K562 (cell line): Measurements from ENCODE around the gene GPS2. TPM values are rescaled to one million over a fixed set of nuclear protein-coding genes. Genes with fewer than 3 reads are reported as not detected.

Experiments used
- CSDE1 ChIP-seq, 2 experiments: fragments of 450-650 bp; IDR thresholded peaks; 2 replicates each; pipeline ENCODE4 v1.6.1; 2016; ENCODE audit warnings: mild to moderate bottlenecking in 1 of 2
- HOXB6 ChIP-seq: fragments of 250-450 bp; sonication (Bioruptor Pico); IDR thresholded peaks from 2 replicates; pipeline ENCODE4 v1.5.1; 2022; ENCODE audit warnings: mild to moderate bottlenecking, borderline replicate concordance
- polyA plus RNA-seq, 8 experiments: library from polyadenylated mRNA; depleted of rRNA in 4 of 8; stranded (reverse) in 5 of 8; unstranded in 3 of 8; fragments of >200 nt; fragmentation: Nextera tagmentation in 2 of 8; fragmentation: Illumina TruSeq in 1 of 8; extraction: Ambion mirVana in 2 of 8; extraction: Trizol in 1 of 8; gene quantifications; 2 replicates each; pipeline versions ENCODE4 v1.2.1 to v1.2.3, GENCODE V29; 2011 to 2014; ENCODE audit warnings: inconsistent platforms in 1 of 8, missing spikeins in 1 of 8
- total RNA-seq, 7 experiments: library from RNA; depleted of rRNA in 6 of 7; stranded (reverse); fragments of >200 nt in 6 of 7; fragmentation: Illumina TruSeq in 2 of 7; extraction: Trizol in 2 of 7; gene quantifications; 2 replicates each; pipeline versions ENCODE4 v1.2.1 to v1.2.3, GENCODE V29; 2011 to 2021; ENCODE audit warnings: low replicate concordance in 1 of 7
- TF ChIP-seq, protein P1 (sequence below): fragments of 450-650 bp; IDR thresholded peaks from 2 replicates; pipeline ENCODE4 v1.6.1; 2016; ENCODE audit warnings: mild to moderate bottlenecking, moderate library complexity
- TF ChIP-seq, protein P2 (sequence below): sonication (generic); formaldehyde crosslinking; IDR thresholded peaks from 2 replicates; pipeline ENCODE4 v1.8.1; 2023; ENCODE audit warnings: mild to moderate bottlenecking, missing genetic modification reagents

GPS2 gene
- total and polyA plus RNA-seq, 9 of the 15 experiments (the other 6 are each of a cell fraction or from before 2014, with no cell fraction given) = 18.3 to 75.7 (median 37.0) TPM

DNA sequence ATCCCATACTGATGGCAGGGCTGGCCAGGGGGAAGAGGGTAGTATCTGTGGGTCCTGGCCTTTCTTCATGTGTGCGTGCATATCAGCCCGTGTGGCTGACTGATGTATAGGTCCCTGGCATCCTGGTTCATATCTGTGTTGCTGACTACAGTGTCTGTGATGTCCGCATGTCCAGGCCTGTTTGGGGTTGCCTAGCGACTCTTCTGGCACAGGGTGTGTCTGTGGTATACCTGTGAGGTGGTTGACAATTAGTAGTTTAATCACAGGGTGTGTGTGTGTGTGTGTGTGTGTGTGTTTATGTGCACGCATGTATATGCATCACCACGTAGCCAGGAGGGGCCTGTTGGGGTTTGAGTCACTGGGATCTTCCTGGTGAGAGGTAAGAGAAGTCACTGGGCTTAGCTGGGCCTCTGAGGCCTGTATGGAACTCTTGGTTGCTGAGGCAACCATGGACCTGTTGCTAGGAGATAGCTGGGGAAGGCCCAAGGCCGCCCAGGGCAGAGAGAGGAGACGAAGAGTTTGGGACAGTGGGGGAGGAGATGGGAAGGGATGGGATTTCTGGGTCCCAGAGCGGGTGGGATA lies 39.2 kb upstream of the GPS2 start (continued):
- TF ChIP-seq, protein P1, sequence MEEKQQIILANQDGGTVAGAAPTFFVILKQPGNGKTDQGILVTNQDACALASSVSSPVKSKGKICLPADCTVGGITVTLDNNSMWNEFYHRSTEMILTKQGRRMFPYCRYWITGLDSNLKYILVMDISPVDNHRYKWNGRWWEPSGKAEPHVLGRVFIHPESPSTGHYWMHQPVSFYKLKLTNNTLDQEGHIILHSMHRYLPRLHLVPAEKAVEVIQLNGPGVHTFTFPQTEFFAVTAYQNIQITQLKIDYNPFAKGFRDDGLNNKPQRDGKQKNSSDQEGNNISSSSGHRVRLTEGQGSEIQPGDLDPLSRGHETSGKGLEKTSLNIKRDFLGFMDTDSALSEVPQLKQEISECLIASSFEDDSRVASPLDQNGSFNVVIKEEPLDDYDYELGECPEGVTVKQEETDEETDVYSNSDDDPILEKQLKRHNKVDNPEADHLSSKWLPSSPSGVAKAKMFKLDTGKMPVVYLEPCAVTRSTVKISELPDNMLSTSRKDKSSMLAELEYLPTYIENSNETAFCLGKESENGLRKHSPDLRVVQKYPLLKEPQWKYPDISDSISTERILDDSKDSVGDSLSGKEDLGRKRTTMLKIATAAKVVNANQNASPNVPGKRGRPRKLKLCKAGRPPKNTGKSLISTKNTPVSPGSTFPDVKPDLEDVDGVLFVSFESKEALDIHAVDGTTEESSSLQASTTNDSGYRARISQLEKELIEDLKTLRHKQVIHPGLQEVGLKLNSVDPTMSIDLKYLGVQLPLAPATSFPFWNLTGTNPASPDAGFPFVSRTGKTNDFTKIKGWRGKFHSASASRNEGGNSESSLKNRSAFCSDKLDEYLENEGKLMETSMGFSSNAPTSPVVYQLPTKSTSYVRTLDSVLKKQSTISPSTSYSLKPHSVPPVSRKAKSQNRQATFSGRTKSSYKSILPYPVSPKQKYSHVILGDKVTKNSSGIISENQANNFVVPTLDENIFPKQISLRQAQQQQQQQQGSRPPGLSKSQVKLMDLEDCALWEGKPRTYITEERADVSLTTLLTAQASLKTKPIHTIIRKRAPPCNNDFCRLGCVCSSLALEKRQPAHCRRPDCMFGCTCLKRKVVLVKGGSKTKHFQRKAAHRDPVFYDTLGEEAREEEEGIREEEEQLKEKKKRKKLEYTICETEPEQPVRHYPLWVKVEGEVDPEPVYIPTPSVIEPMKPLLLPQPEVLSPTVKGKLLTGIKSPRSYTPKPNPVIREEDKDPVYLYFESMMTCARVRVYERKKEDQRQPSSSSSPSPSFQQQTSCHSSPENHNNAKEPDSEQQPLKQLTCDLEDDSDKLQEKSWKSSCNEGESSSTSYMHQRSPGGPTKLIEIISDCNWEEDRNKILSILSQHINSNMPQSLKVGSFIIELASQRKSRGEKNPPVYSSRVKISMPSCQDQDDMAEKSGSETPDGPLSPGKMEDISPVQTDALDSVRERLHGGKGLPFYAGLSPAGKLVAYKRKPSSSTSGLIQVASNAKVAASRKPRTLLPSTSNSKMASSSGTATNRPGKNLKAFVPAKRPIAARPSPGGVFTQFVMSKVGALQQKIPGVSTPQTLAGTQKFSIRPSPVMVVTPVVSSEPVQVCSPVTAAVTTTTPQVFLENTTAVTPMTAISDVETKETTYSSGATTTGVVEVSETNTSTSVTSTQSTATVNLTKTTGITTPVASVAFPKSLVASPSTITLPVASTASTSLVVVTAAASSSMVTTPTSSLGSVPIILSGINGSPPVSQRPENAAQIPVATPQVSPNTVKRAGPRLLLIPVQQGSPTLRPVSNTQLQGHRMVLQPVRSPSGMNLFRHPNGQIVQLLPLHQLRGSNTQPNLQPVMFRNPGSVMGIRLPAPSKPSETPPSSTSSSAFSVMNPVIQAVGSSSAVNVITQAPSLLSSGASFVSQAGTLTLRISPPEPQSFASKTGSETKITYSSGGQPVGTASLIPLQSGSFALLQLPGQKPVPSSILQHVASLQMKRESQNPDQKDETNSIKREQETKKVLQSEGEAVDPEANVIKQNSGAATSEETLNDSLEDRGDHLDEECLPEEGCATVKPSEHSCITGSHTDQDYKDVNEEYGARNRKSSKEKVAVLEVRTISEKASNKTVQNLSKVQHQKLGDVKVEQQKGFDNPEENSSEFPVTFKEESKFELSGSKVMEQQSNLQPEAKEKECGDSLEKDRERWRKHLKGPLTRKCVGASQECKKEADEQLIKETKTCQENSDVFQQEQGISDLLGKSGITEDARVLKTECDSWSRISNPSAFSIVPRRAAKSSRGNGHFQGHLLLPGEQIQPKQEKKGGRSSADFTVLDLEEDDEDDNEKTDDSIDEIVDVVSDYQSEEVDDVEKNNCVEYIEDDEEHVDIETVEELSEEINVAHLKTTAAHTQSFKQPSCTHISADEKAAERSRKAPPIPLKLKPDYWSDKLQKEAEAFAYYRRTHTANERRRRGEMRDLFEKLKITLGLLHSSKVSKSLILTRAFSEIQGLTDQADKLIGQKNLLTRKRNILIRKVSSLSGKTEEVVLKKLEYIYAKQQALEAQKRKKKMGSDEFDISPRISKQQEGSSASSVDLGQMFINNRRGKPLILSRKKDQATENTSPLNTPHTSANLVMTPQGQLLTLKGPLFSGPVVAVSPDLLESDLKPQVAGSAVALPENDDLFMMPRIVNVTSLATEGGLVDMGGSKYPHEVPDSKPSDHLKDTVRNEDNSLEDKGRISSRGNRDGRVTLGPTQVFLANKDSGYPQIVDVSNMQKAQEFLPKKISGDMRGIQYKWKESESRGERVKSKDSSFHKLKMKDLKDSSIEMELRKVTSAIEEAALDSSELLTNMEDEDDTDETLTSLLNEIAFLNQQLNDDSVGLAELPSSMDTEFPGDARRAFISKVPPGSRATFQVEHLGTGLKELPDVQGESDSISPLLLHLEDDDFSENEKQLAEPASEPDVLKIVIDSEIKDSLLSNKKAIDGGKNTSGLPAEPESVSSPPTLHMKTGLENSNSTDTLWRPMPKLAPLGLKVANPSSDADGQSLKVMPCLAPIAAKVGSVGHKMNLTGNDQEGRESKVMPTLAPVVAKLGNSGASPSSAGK = no peak
- TF ChIP-seq CSDE1 (IDR thresholded peaks at IDR 0.05) = 0 out of 4 replicates have a peak, but pooled peaks of 1 of the 2 experiments have one; percentile 24
- TF ChIP-seq, protein P2, sequence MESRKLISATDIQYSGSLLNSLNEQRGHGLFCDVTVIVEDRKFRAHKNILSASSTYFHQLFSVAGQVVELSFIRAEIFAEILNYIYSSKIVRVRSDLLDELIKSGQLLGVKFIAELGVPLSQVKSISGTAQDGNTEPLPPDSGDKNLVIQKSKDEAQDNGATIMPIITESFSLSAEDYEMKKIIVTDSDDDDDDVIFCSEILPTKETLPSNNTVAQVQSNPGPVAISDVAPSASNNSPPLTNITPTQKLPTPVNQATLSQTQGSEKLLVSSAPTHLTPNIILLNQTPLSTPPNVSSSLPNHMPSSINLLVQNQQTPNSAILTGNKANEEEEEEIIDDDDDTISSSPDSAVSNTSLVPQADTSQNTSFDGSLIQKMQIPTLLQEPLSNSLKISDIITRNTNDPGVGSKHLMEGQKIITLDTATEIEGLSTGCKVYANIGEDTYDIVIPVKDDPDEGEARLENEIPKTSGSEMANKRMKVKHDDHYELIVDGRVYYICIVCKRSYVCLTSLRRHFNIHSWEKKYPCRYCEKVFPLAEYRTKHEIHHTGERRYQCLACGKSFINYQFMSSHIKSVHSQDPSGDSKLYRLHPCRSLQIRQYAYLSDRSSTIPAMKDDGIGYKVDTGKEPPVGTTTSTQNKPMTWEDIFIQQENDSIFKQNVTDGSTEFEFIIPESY (CRISPR knock-in tag) = no peak
- TF ChIP-seq HOXB6 (CRISPR knock-in tag) = no peak
